Upper lobe of left lung (tissue), 6 donors: ENCODE results near the gene MYO9B. TPM values are rescaled to one million over a fixed set of nuclear protein-coding genes. Genes with fewer than 3 reads are reported as not detected.

Source experiments
- ATAC-seq, 2 donors: fragments of 200-7000 bp; cut with Tn5 transposase; one replicate each; pipeline ENCODE4 v1.9.1; 2022; ENCODE audit warnings: mild to moderate bottlenecking in 2 of 2, moderate library complexity in 2 of 2; ENCODE audit not compliant: low FRiP score in 2 of 2
- DNase-seq, 2 donors: peaks; one replicate each; pipeline ENCODE4 v3.0.0-alpha.2; 2019 to 2020
- H3K27ac ChIP-seq, 4 donors: fragments of 200-600 bp; sonication (generic); one replicate each; pipeline ENCODE4 v1.5.1; 2016 to 2019
- H3K27me3 ChIP-seq, 4 donors: fragments of 200-600 bp; sonication (generic); one replicate each; pipeline ENCODE4 v1.5.1; 2017 to 2019
- H3K36me3 ChIP-seq, 4 donors: fragments of 200-600 bp; sonication (generic); one replicate each; pipeline ENCODE4 v1.5.1; 2016 to 2019
- H3K4me1 ChIP-seq, 4 donors: fragments of 200-600 bp; sonication (generic); one replicate each; pipeline ENCODE4 v1.5.1; 2018 to 2019
- H3K4me3 ChIP-seq, 4 donors: fragments of 200-600 bp; sonication (generic); one replicate each; pipeline ENCODE4 v1.5.1; 2017 to 2019; ENCODE audit warnings: mild to moderate bottlenecking in 2 of 4, moderate library complexity in 1 of 4
- H3K9me3 ChIP-seq, 4 donors: fragments of 200-600 bp; sonication (generic); one replicate each; pipeline ENCODE4 v1.5.1; 2018 to 2019
- CTCF ChIP-seq, 6 experiments: fragments of 450-650 bp in 4 of 6; fragments of 200-600 bp in 2 of 6; sonication (generic) in 2 of 6; IDR thresholded peaks; one replicate each; pipeline ENCODE4 v1.5.1; 2016 to 2019; ENCODE audit warnings: antibody characterized with exemption in 6 of 6
- EP300 ChIP-seq, 4 donors: sonication (generic); formaldehyde crosslinking; IDR thresholded peaks; one replicate each; pipeline ENCODE4 v1.5.1; 2017; ENCODE audit warnings: antibody characterized with exemption in 4 of 4, control low read depth in 2 of 4
- POLR2A ChIP-seq, 4 donors: fragments of 450-650 bp; IDR thresholded peaks; one replicate each; pipeline ENCODE4 v1.5.1; 2016 to 2017; ENCODE audit warnings: antibody characterized with exemption in 4 of 4, mild to moderate bottlenecking in 2 of 4
- POLR2AphosphoS5 ChIP-seq, 2 donors: sonication (generic); formaldehyde crosslinking; IDR thresholded peaks; one replicate each; pipeline ENCODE4 v1.5.1; 2017; ENCODE audit warnings: antibody characterized with exemption in 2 of 2
- WGBS, 2 donors: methylation state at CpG; one replicate each; pipeline ENCODE4 v1.1.5; 2017 to 2018; 5-methylcytosine and 5-hydroxymethylcytosine counted together
- total RNA-seq, 6 donors: library from RNA; depleted of rRNA in 4 of 6; stranded (reverse); fragments of >200 nt in 4 of 6; gene quantifications; one replicate each; pipeline versions ENCODE4 v1.1.0 to v1.2.1, GENCODE V29; 2016 to 2021
- donor health status: DM: no; HTN: no; CAD: no; lungs with moderate emphysema.
- donor health status: DM: no; HTN: yes; CAD: no; lungs with severe emphysema.

The MYO9B gene
- total RNA-seq, 6 donors from 2014 or later: 72.3 to 408 (median 146) TPM

GRCh38 chr19:17236811-17237543 is 161.4 kb downstream of the MYO9B start:
- Histone ChIP-seq H3K36me3 (peaks cover 0 to 35% (median 21%) of the 10 kb centered on the region in 4 donors), H3K27ac (peak overlapping the region in 3 of 4 donors; percentile 45 to 83 (median 83)), H3K4me3 (peak overlapping the region in 1 of 4 donors; percentile 63), H3K9me3 (no peaks in the 10 kb centered on the region), H3K27me3 (no peaks in the 10 kb centered on the region), H3K4me1 (peaks cover 27 to 61% (median 39%) of the 10 kb centered on the region in 4 donors)
- WGBS, 2 donors: 79 to 88% methylated on average over 18 of the region's 18 CpGs
- no peak for TF ChIP-seq EP300 (IDR thresholded peaks at IDR 0.05)
- TF ChIP-seq POLR2AphosphoS5 (IDR thresholded peaks at IDR 0.05): no peak
- no peak for TF ChIP-seq POLR2A (IDR thresholded peaks at IDR 0.05)
- no peak for TF ChIP-seq CTCF (IDR thresholded peaks at IDR 0.05)
- DNase-seq (no peak), ATAC-seq (no peak)

- no peak for TF ChIP-seq CTCF (IDR thresholded peaks at IDR 0.05)
- no peak for TF ChIP-seq POLR2AphosphoS5 (IDR thresholded peaks at IDR 0.05)
- no peak for TF ChIP-seq POLR2A (IDR thresholded peaks at IDR 0.05)
- TF ChIP-seq EP300 (IDR thresholded peaks at IDR 0.05): no peak
- Histone ChIP-seq H3K9me3 (no peaks in the 10 kb centered on the region), H3K36me3 (peaks cover 0 to 25% (median 12%) of the 10 kb centered on the region in 4 donors), H3K4me1 (peaks cover 37 to 72% (median 49%) of the 10 kb centered on the region in 4 donors), H3K4me3 (no peak overlapping the region), H3K27me3 (no peaks in the 10 kb centered on the region), H3K27ac (no peak overlapping the region)
- 94 to 95% methylated on average over 13 of the region's 13 CpGs for WGBS, 2 donors
- no peak for ATAC-seq
- DNase-seq: no peak
These were observed 162.4 kb downstream of the MYO9B start for GRCh38 chr19:17237747-17238706.

GRCh38 chr19:17240062-17240752 is 164.6 kb downstream of the MYO9B start:
- no peak for DNase-seq
- Histone ChIP-seq H3K9me3 (no peaks in the 10 kb centered on the region), H3K27me3 (no peaks in the 10 kb centered on the region), H3K27ac (peak overlapping the region; percentile 53 to 90 (median 69)), H3K4me3 (no peak overlapping the region), H3K4me1 (peaks cover 28 to 79% (median 51%) of the 10 kb centered on the region in 4 donors), H3K36me3 (peaks cover 0 to 17% (median 6%) of the 10 kb centered on the region in 4 donors)
- TF ChIP-seq CTCF (IDR thresholded peaks at IDR 0.05) (no peak), POLR2AphosphoS5 (IDR thresholded peaks at IDR 0.05) (no peak), EP300 (IDR thresholded peaks at IDR 0.05) (no peak)
- ATAC-seq: no peak
- 64 to 68% methylated on average over 24 of the region's 24 CpGs for WGBS, 2 donors

- TF ChIP-seq CTCF (IDR thresholded peaks at IDR 0.05): no peak
- no peak for TF ChIP-seq POLR2A (IDR thresholded peaks at IDR 0.05)
- TF ChIP-seq EP300 (IDR thresholded peaks at IDR 0.05): no peak
- TF ChIP-seq POLR2AphosphoS5 (IDR thresholded peaks at IDR 0.05): no peak
- DNase-seq (no peak), ATAC-seq (no peak)
- 87 to 95% methylated on average over 5 to 6 of the region's 6 CpGs for WGBS, 2 donors
- H3K4me1 ChIP-seq: peaks cover 26 to 71% (median 47%) of the 10 kb centered on the region in 4 donors
- peak overlapping the region; percentile 53 to 90 (median 69) for H3K27ac ChIP-seq
- H3K9me3 ChIP-seq: no peaks in the 10 kb centered on the region
- H3K4me3 ChIP-seq: no peak overlapping the region
- peaks cover 0 to 17% (median 6%) of the 10 kb centered on the region in 4 donors for H3K36me3 ChIP-seq
- H3K27me3 ChIP-seq: no peaks in the 10 kb centered on the region
These were observed 165.3 kb downstream of the MYO9B start for GRCh38 chr19:17240826-17241399.
